ENCODE data around the gene CASZ1.

DNA sequence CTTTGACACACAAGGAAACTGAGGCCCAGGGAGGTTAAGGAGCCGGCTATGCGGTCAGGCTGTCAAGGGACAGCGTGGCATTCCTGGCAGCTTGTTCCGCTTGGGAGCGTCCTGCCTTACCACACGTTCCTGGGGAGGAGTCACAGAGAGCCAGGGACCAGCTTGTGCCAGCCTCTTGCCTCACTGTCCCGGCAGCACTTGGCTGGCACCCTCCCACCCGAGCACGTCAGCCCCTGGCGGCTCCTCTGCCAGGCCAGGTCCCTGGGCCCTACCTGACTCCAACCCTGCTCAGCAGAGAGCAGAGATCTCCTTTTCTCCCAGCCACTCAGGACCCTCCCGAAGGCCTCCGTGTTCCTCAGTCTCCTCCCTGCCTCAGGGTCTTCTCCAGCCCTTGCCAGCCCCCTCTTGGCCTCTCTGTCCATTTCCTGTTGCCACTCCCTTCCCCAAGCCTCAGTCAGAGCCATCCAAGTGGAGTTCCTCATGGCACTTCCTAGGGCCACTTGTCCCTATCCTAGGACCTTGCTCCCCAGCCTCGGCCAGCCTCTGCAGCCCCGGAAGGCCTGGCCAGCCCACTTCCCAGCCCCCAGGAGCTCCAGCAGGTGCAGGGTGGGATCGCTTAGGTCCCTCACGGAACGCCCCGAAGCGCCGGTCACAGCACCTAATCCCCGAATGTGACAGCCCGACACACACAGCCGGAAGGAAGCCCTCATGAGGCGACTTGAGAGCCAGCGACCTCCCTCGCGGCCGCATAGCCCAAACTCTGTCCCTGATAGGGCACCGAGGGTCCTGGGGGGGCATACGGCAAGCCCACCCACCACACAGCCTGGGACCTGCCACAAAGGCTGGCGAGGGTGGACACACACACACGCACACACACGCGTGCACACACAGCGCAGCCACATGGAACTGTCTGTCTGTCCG, 130.3 kb downstream of the CASZ1 start:
- TF ChIP-seq, protein P1, sequence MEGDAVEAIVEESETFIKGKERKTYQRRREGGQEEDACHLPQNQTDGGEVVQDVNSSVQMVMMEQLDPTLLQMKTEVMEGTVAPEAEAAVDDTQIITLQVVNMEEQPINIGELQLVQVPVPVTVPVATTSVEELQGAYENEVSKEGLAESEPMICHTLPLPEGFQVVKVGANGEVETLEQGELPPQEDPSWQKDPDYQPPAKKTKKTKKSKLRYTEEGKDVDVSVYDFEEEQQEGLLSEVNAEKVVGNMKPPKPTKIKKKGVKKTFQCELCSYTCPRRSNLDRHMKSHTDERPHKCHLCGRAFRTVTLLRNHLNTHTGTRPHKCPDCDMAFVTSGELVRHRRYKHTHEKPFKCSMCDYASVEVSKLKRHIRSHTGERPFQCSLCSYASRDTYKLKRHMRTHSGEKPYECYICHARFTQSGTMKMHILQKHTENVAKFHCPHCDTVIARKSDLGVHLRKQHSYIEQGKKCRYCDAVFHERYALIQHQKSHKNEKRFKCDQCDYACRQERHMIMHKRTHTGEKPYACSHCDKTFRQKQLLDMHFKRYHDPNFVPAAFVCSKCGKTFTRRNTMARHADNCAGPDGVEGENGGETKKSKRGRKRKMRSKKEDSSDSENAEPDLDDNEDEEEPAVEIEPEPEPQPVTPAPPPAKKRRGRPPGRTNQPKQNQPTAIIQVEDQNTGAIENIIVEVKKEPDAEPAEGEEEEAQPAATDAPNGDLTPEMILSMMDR (IDR thresholded peaks at IDR 0.05) = no peak
- TF ChIP-seq POLR2A (IDR thresholded peaks at IDR 0.05) = no peak

Data from lower leg skin (tissue), 3 donors.